Liver (tissue), 3 donors: ENCODE results near the gene CHTF18.

Source experiments
- EGR1 ChIP-seq, 2 donors: IDR thresholded peaks; 2 replicates each; pipeline ENCODE4 v1.6.1; 2016 to 2018; ENCODE audit warnings: antibody characterized with exemption in 2 of 2, low read depth in 2 of 2
- JUND ChIP-seq, 2 donors: IDR thresholded peaks; 2 replicates each; pipeline ENCODE4 v1.6.1; 2016; ENCODE audit warnings: antibody characterized with exemption in 2 of 2
- RAD21 ChIP-seq, 2 donors: IDR thresholded peaks; 2 replicates each; pipeline ENCODE4 v1.6.1; 2016; ENCODE audit warnings: antibody characterized with exemption in 2 of 2, mild to moderate bottlenecking in 2 of 2
- TAF1 ChIP-seq: conservative IDR thresholded peaks from 2 replicates; pipeline ENCODE4 v1.6.1; 2016; ENCODE audit warnings: antibody characterized with exemption, mild to moderate bottlenecking
- TF ChIP-seq, protein P1 (sequence below): fragments of 150-350 bp; IDR thresholded peaks from 2 replicates; pipeline ENCODE4 v1.5.1; 2017; ENCODE audit warnings: improper control_type of control experiment, low read depth, low read length; ENCODE audit not compliant: missing input control
- TF ChIP-seq, protein P2 (sequence below): IDR thresholded peaks from 2 replicates; pipeline ENCODE4 v1.6.1; 2016; ENCODE audit warnings: antibody characterized with exemption
- donor health status: healthy.
- donor health status: healthy.

DNA sequence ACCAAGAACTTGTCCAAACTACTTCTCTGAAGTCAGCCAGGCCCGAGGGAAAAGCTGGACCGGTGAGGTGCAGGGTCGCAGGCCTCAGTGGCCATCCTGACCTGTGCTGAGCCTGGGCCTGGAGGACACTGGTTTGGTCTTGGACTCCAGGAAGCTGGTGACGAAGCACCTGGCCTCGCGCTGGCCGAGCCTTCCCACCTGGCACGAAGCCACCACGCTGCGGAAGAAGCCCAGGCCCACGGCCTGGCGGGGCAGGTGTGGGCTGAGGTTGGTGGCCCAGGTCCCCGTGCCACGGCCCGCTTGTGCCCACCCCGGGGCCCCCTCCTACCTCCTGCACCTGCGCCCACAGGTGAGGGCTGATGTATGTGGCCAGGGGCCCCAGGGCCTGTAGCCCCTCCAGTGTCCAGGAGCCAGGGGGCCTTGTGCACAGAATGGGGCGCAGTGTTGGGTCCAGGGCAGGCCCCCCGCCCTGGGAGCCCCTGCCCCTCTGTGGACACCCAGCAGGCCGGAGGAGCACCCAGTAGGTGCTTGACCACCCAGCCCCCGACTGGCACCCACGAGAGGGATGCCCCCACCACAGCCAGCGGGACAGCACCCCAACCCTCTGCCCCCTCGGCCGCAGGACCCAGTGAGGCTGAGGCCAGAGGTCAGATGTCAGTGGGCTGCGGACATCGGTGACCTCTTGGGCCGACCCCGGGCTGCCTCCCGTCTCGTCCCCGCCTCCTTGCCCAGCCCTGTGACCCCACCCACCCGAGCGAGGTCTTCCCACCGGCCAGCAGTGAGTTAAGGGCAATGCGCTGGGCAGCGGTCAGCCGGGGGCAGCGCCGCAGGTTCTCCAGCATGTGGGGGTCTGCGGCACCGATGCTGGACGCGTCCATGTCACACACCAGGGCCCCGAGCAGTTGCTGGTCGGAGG is 14.1 kb upstream of the CHTF18 start:
- TF ChIP-seq, protein P1, sequence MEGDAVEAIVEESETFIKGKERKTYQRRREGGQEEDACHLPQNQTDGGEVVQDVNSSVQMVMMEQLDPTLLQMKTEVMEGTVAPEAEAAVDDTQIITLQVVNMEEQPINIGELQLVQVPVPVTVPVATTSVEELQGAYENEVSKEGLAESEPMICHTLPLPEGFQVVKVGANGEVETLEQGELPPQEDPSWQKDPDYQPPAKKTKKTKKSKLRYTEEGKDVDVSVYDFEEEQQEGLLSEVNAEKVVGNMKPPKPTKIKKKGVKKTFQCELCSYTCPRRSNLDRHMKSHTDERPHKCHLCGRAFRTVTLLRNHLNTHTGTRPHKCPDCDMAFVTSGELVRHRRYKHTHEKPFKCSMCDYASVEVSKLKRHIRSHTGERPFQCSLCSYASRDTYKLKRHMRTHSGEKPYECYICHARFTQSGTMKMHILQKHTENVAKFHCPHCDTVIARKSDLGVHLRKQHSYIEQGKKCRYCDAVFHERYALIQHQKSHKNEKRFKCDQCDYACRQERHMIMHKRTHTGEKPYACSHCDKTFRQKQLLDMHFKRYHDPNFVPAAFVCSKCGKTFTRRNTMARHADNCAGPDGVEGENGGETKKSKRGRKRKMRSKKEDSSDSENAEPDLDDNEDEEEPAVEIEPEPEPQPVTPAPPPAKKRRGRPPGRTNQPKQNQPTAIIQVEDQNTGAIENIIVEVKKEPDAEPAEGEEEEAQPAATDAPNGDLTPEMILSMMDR, result no peak
- no peak for TF ChIP-seq RAD21 (IDR thresholded peaks at IDR 0.05)
- TF ChIP-seq TAF1, result no peak
- no peak for TF ChIP-seq EGR1 (IDR thresholded peaks at IDR 0.05; ENCODE audit: low read depth in 2 of 2)
- no peak for TF ChIP-seq JUND (IDR thresholded peaks at IDR 0.05)
- TF ChIP-seq, protein P2, sequence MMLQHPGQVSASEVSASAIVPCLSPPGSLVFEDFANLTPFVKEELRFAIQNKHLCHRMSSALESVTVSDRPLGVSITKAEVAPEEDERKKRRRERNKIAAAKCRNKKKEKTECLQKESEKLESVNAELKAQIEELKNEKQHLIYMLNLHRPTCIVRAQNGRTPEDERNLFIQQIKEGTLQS, result no peak
